Neural progenitor cell (in vitro differentiated cells): ENCODE data around the gene F10. TPM values are rescaled to one million over a fixed set of nuclear protein-coding genes. Genes with fewer than 3 reads are reported as not detected.

Experiments
- DNase-seq: peaks from one replicate; pipeline ENCODE4 v3.0.0-alpha.2; 2016; ENCODE audit warnings: low spot score
- H2AFZ ChIP-seq: fragments of 200-600 bp; sonication (generic); replicated peaks from 2 replicates; pipeline ENCODE4 v1.6.1; 2016; ENCODE audit warnings: antibody characterized with exemption
- H3F3A ChIP-seq: fragments of 200-600 bp; sonication (generic); 2 replicates; pipeline ENCODE4 v1.6.1; 2016; ENCODE audit warnings: antibody characterized with exemption, low read depth
- H3K27ac ChIP-seq: fragments of 200-600 bp; sonication (generic); 2 replicates; pipeline ENCODE4 v1.5.1; 2016; ENCODE audit warnings: mild to moderate bottlenecking
- H3K27me3 ChIP-seq: fragments of 200-600 bp; sonication (generic); 2 replicates; pipeline ENCODE4 v1.6.1; 2016; ENCODE audit warnings: mild to moderate bottlenecking, moderate library complexity
- H3K36me3 ChIP-seq: fragments of 200-600 bp; sonication (generic); 2 replicates; pipeline ENCODE4 v1.5.1; 2016
- H3K4me1 ChIP-seq: fragments of 200-600 bp; sonication (generic); 2 replicates; pipeline ENCODE4 v1.6.1; 2016; ENCODE audit warnings: mixed run types
- H3K4me2 ChIP-seq: fragments of 200-600 bp; sonication (generic); 2 replicates; pipeline ENCODE4 v1.6.1; 2016
- H3K4me3 ChIP-seq: fragments of 200-600 bp; sonication (generic); 2 replicates; pipeline ENCODE4 v1.5.1; 2016
- H3K79me2 ChIP-seq: fragments of 200-600 bp; sonication (generic); 2 replicates; pipeline ENCODE4 v1.6.1; 2016; ENCODE audit warnings: low read depth
- H3K9ac ChIP-seq: fragments of 200-600 bp; sonication (generic); 2 replicates; pipeline ENCODE4 v1.6.1; 2016
- H3K9me3 ChIP-seq: fragments of 200-600 bp; sonication (generic); 2 replicates; pipeline ENCODE4 v1.5.1; 2016; ENCODE audit warnings: low read depth
- H4K20me1 ChIP-seq: fragments of 200-600 bp; sonication (generic); 2 replicates; pipeline ENCODE4 v1.6.1; 2016; ENCODE audit warnings: low read depth
- H3K27ac Mint-ChIP-seq: 3 replicates; pipeline ENCODE4 v1.8.0; 2021; ENCODE audit warnings: mixed read lengths
- H3K27me3 Mint-ChIP-seq: 2 replicates; pipeline ENCODE4 v1.8.0; 2022; ENCODE audit warnings: low read depth, mild to moderate bottlenecking, inconsistent platforms, moderate library complexity, mixed read lengths; ENCODE audit not compliant: insufficient read depth
- H3K36me3 Mint-ChIP-seq: 3 replicates; pipeline ENCODE4 v1.8.0; 2021; ENCODE audit warnings: mixed read lengths
- H3K4me1 Mint-ChIP-seq: 3 replicates; pipeline ENCODE4 v1.8.0; 2021; ENCODE audit warnings: mixed read lengths
- H3K4me3 Mint-ChIP-seq: 3 replicates; pipeline ENCODE4 v1.8.0; 2021; ENCODE audit warnings: mild to moderate bottlenecking, moderate library complexity, mixed read lengths
- H3K9me3 Mint-ChIP-seq: 3 replicates; pipeline ENCODE4 v1.8.0; 2020; ENCODE audit warnings: mixed read lengths
- CTCF ChIP-seq: fragments of 200-600 bp; sonication (generic); IDR thresholded peaks from 2 replicates; pipeline ENCODE4 v1.5.1; 2017; ENCODE audit warnings: antibody characterized with exemption, mild to moderate bottlenecking
- EZH2 ChIP-seq: fragments of 200-600 bp; sonication (generic); IDR thresholded peaks from 2 replicates; pipeline ENCODE4 v1.6.1; 2017; ENCODE audit warnings: antibody characterized with exemption, mild to moderate bottlenecking, moderate library complexity
- EZH2phosphoT487 ChIP-seq: fragments of 200-600 bp; sonication (generic); IDR thresholded peaks from 2 replicates; pipeline ENCODE4 v1.6.1; 2017; ENCODE audit warnings: antibody characterized with exemption
- total RNA-seq: library from RNA; depleted of rRNA; stranded (reverse); fragments of >200 nt; gene quantifications from 2 replicates; pipeline ENCODE4 v1.2.3, GENCODE V29; 2015; ENCODE audit warnings: low replicate concordance

F10 gene
- total RNA-seq, 1 donor from 2014 or later: 2.0 TPM

- Mint-ChIP-seq H3K27me3 (peaks cover 2% of the 10 kb centered on the region), H3K36me3 (peaks cover 31% of the 10 kb centered on the region), H3K9me3 (no peaks in the 10 kb centered on the region), H3K4me3 (no peak overlapping the region), H3K27ac (no peak overlapping the region), H3K4me1 (peaks cover 34% of the 10 kb centered on the region)
- TF ChIP-seq EZH2phosphoT487: no peak
- TF ChIP-seq CTCF: no peak
- peak overlapping the region; percentile 54 for H3K4me2 ChIP-seq
- peaks cover 36% of the 10 kb centered on the region for H3K4me1 ChIP-seq
- no peak overlapping the region for H3K9ac ChIP-seq
- no peaks in the 10 kb centered on the region for H3K9me3 ChIP-seq
- H2AFZ ChIP-seq: no peak overlapping the region
- H3K36me3 ChIP-seq: peaks cover 10% of the 10 kb centered on the region
- peaks cover 35% of the 10 kb centered on the region for H3F3A ChIP-seq
- no peaks in the 10 kb centered on the region for H3K27me3 ChIP-seq
- no peaks in the 10 kb centered on the region for H3K79me2 ChIP-seq
- no peak for DNase-seq
- no peak overlapping the region for H3K27ac ChIP-seq
- no peak overlapping the region for H3K4me3 ChIP-seq
- H4K20me1 ChIP-seq: peaks cover 28% of the 10 kb centered on the region
Measured at GRCh38 chr13:113178896-113179167, 56.2 kb downstream of the F10 start.

- peaks cover 33% of the 10 kb centered on the region for H3K36me3 Mint-ChIP-seq
- Histone ChIP-seq H3K4me2 (peak overlapping the region; percentile 54), H3K27me3 (no peaks in the 10 kb centered on the region), H3K9ac (no peak overlapping the region), H2AFZ (no peak overlapping the region), H3F3A (peaks cover 35% of the 10 kb centered on the region), H4K20me1 (peaks cover 28% of the 10 kb centered on the region), H3K27ac (peak overlapping the region; percentile 44), H3K9me3 (no peaks in the 10 kb centered on the region), H3K36me3 (peaks cover 10% of the 10 kb centered on the region), H3K4me1 (peaks cover 36% of the 10 kb centered on the region), H3K4me3 (peak overlapping the region; percentile 21), H3K79me2 (no peaks in the 10 kb centered on the region)
- no peaks in the 10 kb centered on the region for H3K9me3 Mint-ChIP-seq
- peak; percentile 77 for DNase-seq
- H3K27me3 Mint-ChIP-seq: peaks cover 2% of the 10 kb centered on the region
- peak overlapping the region; percentile 68 for H3K27ac Mint-ChIP-seq
- TF ChIP-seq EZH2 (no peak), CTCF (no peak), EZH2phosphoT487 (no peak)
- peak overlapping the region; percentile 61 for H3K4me3 Mint-ChIP-seq
- peaks cover 34% of the 10 kb centered on the region for H3K4me1 Mint-ChIP-seq
Measured at GRCh38 chr13:113179374-113180230, 57.0 kb downstream of the F10 start.

- Histone ChIP-seq H3K79me2 (no peaks in the 10 kb centered on the region), H3K9me3 (no peaks in the 10 kb centered on the region), H3K36me3 (peaks cover 10% of the 10 kb centered on the region), H3K4me1 (peaks cover 36% of the 10 kb centered on the region), H3K4me2 (no peak overlapping the region), H4K20me1 (peaks cover 28% of the 10 kb centered on the region), H3K27me3 (no peaks in the 10 kb centered on the region), H3K9ac (no peak overlapping the region), H3F3A (peaks cover 35% of the 10 kb centered on the region), H3K4me3 (no peak overlapping the region), H2AFZ (no peak overlapping the region), H3K27ac (no peak overlapping the region)
- no peaks in the 10 kb centered on the region for H3K9me3 Mint-ChIP-seq
- H3K4me1 Mint-ChIP-seq: peaks cover 35% of the 10 kb centered on the region
- H3K27me3 Mint-ChIP-seq: peaks cover 2% of the 10 kb centered on the region
- TF ChIP-seq EZH2phosphoT487 (no peak), CTCF (no peak), EZH2 (no peak)
- H3K27ac Mint-ChIP-seq: no peak overlapping the region
- H3K36me3 Mint-ChIP-seq: peaks cover 33% of the 10 kb centered on the region
- no peak for DNase-seq
- no peak overlapping the region for H3K4me3 Mint-ChIP-seq
Measured at GRCh38 chr13:113182046-113182445, 59.4 kb downstream of the F10 start.
